Trophoblast cell (in vitro differentiated cells and primary cell): ENCODE measurements around the gene SLC6A4.

ENCODE experiments used
- DNase-seq, 2 donors: peaks; one replicate each; pipeline ENCODE4 v3.0.0-alpha.2; 2016
- H2AFZ ChIP-seq: 2 replicates; pipeline ENCODE4 v1.6.1; 2013; ENCODE audit warnings: low read length, moderate library complexity, mild to moderate bottlenecking; ENCODE audit not compliant: insufficient read depth, poor library complexity
- H2AK5ac ChIP-seq: 2 replicates; pipeline ENCODE4 v1.6.1; 2013; ENCODE audit warnings: mild to moderate bottlenecking, low read length
- H2BK120ac ChIP-seq: 2 replicates; pipeline ENCODE4 v1.6.1; 2013; ENCODE audit warnings: low read length, mild to moderate bottlenecking, moderate library complexity; ENCODE audit not compliant: insufficient read depth, poor library complexity
- H2BK12ac ChIP-seq: 2 replicates; pipeline ENCODE4 v1.6.1; 2013; ENCODE audit warnings: mild to moderate bottlenecking, low read length, moderate library complexity
- H2BK5ac ChIP-seq: 2 replicates; pipeline ENCODE4 v1.6.1; 2013; ENCODE audit warnings: low read length, low read depth, moderate library complexity, mild to moderate bottlenecking; ENCODE audit not compliant: poor library complexity
- H3K14ac ChIP-seq: 2 replicates; pipeline ENCODE4 v1.6.1; 2013; ENCODE audit warnings: mild to moderate bottlenecking, low read length
- H3K18ac ChIP-seq: 2 replicates; pipeline ENCODE4 v1.6.1; 2013; ENCODE audit warnings: mild to moderate bottlenecking, low read length
- H3K23ac ChIP-seq: 2 replicates; pipeline ENCODE4 v1.6.1; 2013; ENCODE audit warnings: low read length
- H3K27ac ChIP-seq: 2 replicates; pipeline ENCODE4 v1.5.1; 2013; ENCODE audit warnings: low read depth, mild to moderate bottlenecking, inconsistent platforms, low read length, moderate library complexity
- H3K27me3 ChIP-seq: 2 replicates; pipeline ENCODE4 v1.6.1; 2013; ENCODE audit warnings: inconsistent platforms, mild to moderate bottlenecking, low read length, moderate library complexity; ENCODE audit not compliant: insufficient read depth
- H3K36me3 ChIP-seq, 2 experiments: 1 replicate in 1 of 2; 2 replicates in 1 of 2; pipeline ENCODE4 v1.6.1; 2013; ENCODE audit warnings: low read length in 2 of 2, mild to moderate bottlenecking in 2 of 2, moderate library complexity in 1 of 2; ENCODE audit not compliant: insufficient read depth in 2 of 2, control insufficient read depth in 1 of 2
- H3K4ac ChIP-seq: 2 replicates; pipeline ENCODE4 v1.6.1; 2013; ENCODE audit warnings: low read depth, mild to moderate bottlenecking, low read length, moderate library complexity
- H3K4me1 ChIP-seq, 2 experiments: 1 replicate in 1 of 2; 2 replicates in 1 of 2; pipeline ENCODE4 v1.6.1; 2013; ENCODE audit warnings: low read length in 2 of 2, mild to moderate bottlenecking in 2 of 2, moderate library complexity in 1 of 2; ENCODE audit not compliant: insufficient read depth in 2 of 2, control insufficient read depth in 1 of 2
- H3K4me2 ChIP-seq: 2 replicates; pipeline ENCODE4 v1.6.1; 2013; ENCODE audit warnings: inconsistent platforms, mild to moderate bottlenecking, low read length, moderate library complexity
- H3K4me3 ChIP-seq: 2 replicates; pipeline ENCODE4 v1.5.1; 2013; ENCODE audit warnings: mild to moderate bottlenecking, low read depth, low read length, inconsistent platforms
- H3K79me1 ChIP-seq: one replicate; pipeline ENCODE4 v1.6.1; 2013; ENCODE audit warnings: low read length
- H3K79me2 ChIP-seq: 2 replicates; pipeline ENCODE4 v1.6.1; 2013; ENCODE audit warnings: low read length, mild to moderate bottlenecking; ENCODE audit not compliant: control insufficient read depth, insufficient read depth, poor library complexity
- H3K9ac ChIP-seq: 2 replicates; pipeline ENCODE4 v1.6.1; 2013; ENCODE audit warnings: mild to moderate bottlenecking, low read length
- H3K9me3 ChIP-seq: 2 replicates; pipeline ENCODE4 v1.6.1; 2013; ENCODE audit warnings: low read depth, mild to moderate bottlenecking, control low read depth, inconsistent platforms, low read length; ENCODE audit not compliant: insufficient read depth
- H4K12ac ChIP-seq: 2 replicates; pipeline ENCODE4 v1.6.1; 2013; ENCODE audit warnings: low read depth, mild to moderate bottlenecking, low read length, moderate library complexity
- H4K8ac ChIP-seq: 2 replicates; pipeline ENCODE4 v1.6.1; 2013; ENCODE audit warnings: low read depth, mild to moderate bottlenecking, low read length, moderate library complexity
- H4K91ac ChIP-seq: one replicate; pipeline ENCODE4 v1.6.1; 2013; ENCODE audit warnings: low read depth, mild to moderate bottlenecking, low read length, moderate library complexity
- WGBS: extraction: QIAGEN DNeasy Blood & Tissue Kit; methylation state at CpG from one replicate; pipeline ENCODE4 v1.1.7; 2013; ENCODE audit warnings: missing lambda C conversion rate; ENCODE audit not compliant: insufficient read length, insufficient coverage; ENCODE audit errors: extremely low coverage; 5-methylcytosine and 5-hydroxymethylcytosine counted together

SLC6A4 gene

GRCh38 chr17:30237296-30238002 lies 2.0 kb upstream of the SLC6A4 start:
- Histone ChIP-seq H3K23ac (no peak overlapping the region), H2AFZ (no peak overlapping the region), H3K4ac (no peak overlapping the region), H4K12ac (no peak overlapping the region), H3K18ac (no peak overlapping the region), H3K4me3 (no peak overlapping the region), H3K14ac (no peak overlapping the region), H4K8ac (no peak overlapping the region), H3K9ac (no peak overlapping the region), H3K79me2 (no peaks in the 10 kb centered on the region), H3K27me3 (peaks cover 15% of the 10 kb centered on the region), H3K4me2 (peak overlapping the region; percentile 25), H2AK5ac (no peak overlapping the region), H4K91ac (no peak overlapping the region), H2BK120ac (no peak overlapping the region), H2BK5ac (no peak overlapping the region), H3K27ac (no peak overlapping the region), H3K36me3 (no peaks in the 10 kb centered on the region), H3K9me3 (peaks cover 18% of the 10 kb centered on the region), H3K4me1 (peaks cover 19 to 27% of the 10 kb centered on the region in 2 experiments), H3K79me1 (no peaks in the 10 kb centered on the region), H2BK12ac (no peak overlapping the region)
- DNase-seq, result no peak
- WGBS, result no CpG with 5 or more reads among the region's 21 CpGs

GRCh38 chr17:30236766-30237165 lies 1.3 kb upstream of the SLC6A4 start:
- Histone ChIP-seq H2AK5ac (no peak overlapping the region), H3K4me2 (peak overlapping the region; percentile 38), H3K4ac (no peak overlapping the region), H3K27me3 (peaks cover 15% of the 10 kb centered on the region), H2BK12ac (no peak overlapping the region), H3K79me1 (no peaks in the 10 kb centered on the region), H4K12ac (no peak overlapping the region), H3K9me3 (peaks cover 18% of the 10 kb centered on the region), H3K79me2 (no peaks in the 10 kb centered on the region), H3K4me1 (peaks cover 19 to 27% of the 10 kb centered on the region in 2 experiments), H4K91ac (no peak overlapping the region), H3K9ac (no peak overlapping the region), H3K14ac (no peak overlapping the region), H3K4me3 (no peak overlapping the region), H2BK5ac (no peak overlapping the region), H3K18ac (no peak overlapping the region), H3K23ac (no peak overlapping the region), H2AFZ (no peak overlapping the region), H3K27ac (no peak overlapping the region), H3K36me3 (no peaks in the 10 kb centered on the region), H4K8ac (no peak overlapping the region), H2BK120ac (no peak overlapping the region)
- no CpG with 5 or more reads among the region's 20 CpGs for WGBS
- DNase-seq, result peak; percentile 74 to 80

- no peak overlapping the region for H3K18ac ChIP-seq
- peaks cover 18% of the 10 kb centered on the region for H3K9me3 ChIP-seq
- no peaks in the 10 kb centered on the region for H3K79me2 ChIP-seq
- no CpG with 5 or more reads among the region's 10 CpGs for WGBS
- no peak overlapping the region for H4K12ac ChIP-seq
- no peak overlapping the region for H4K91ac ChIP-seq
- H3K4me1 ChIP-seq, result peaks cover 19 to 27% of the 10 kb centered on the region in 2 experiments
- peaks cover 15% of the 10 kb centered on the region for H3K27me3 ChIP-seq
- peak overlapping the region; percentile 87 for H3K4me2 ChIP-seq
- H2AFZ ChIP-seq, result peak overlapping the region; percentile 2
- no peak overlapping the region for H4K8ac ChIP-seq
- H3K4ac ChIP-seq, result no peak overlapping the region
- no peaks in the 10 kb centered on the region for H3K36me3 ChIP-seq
- DNase-seq, result peak in 1 of 2 donors; percentile 15
- H3K23ac ChIP-seq, result no peak overlapping the region
- no peak overlapping the region for H2BK120ac ChIP-seq
- H3K79me1 ChIP-seq, result no peaks in the 10 kb centered on the region
- no peak overlapping the region for H3K14ac ChIP-seq
- no peak overlapping the region for H2BK12ac ChIP-seq
- H2AK5ac ChIP-seq, result no peak overlapping the region
- H2BK5ac ChIP-seq, result no peak overlapping the region
- H3K4me3 ChIP-seq, result no peak overlapping the region
- no peak overlapping the region for H3K27ac ChIP-seq
- no peak overlapping the region for H3K9ac ChIP-seq
Measured at GRCh38 chr17:30236297-30236624, 764 bp upstream of the SLC6A4 start.

- peaks cover 12% of the 10 kb centered on the region for H3K9me3 ChIP-seq
- H3K36me3 ChIP-seq, result no peaks in the 10 kb centered on the region
- H3K23ac ChIP-seq, result no peak overlapping the region
- no peaks in the 10 kb centered on the region for H3K79me2 ChIP-seq
- peaks cover 15% of the 10 kb centered on the region for H3K27me3 ChIP-seq
- H4K91ac ChIP-seq, result no peak overlapping the region
- no peaks in the 10 kb centered on the region for H3K79me1 ChIP-seq
- H3K14ac ChIP-seq, result no peak overlapping the region
- H2BK5ac ChIP-seq, result no peak overlapping the region
- H3K4me2 ChIP-seq, result peak overlapping the region; percentile 87
- no peak overlapping the region for H3K18ac ChIP-seq
- no CpG with 5 or more reads among the region's 12 CpGs for WGBS
- H3K4ac ChIP-seq, result no peak overlapping the region
- H3K4me3 ChIP-seq, result no peak overlapping the region
- H3K9ac ChIP-seq, result no peak overlapping the region
- DNase-seq, result peak in 1 of 2 donors; percentile 31
- no peak overlapping the region for H4K8ac ChIP-seq
- H3K4me1 ChIP-seq, result peaks cover 19 to 27% of the 10 kb centered on the region in 2 experiments
- no peak overlapping the region for H2AK5ac ChIP-seq
- H2BK12ac ChIP-seq, result no peak overlapping the region
- no peak overlapping the region for H4K12ac ChIP-seq
- H3K27ac ChIP-seq, result no peak overlapping the region
- no peak overlapping the region for H2AFZ ChIP-seq
- no peak overlapping the region for H2BK120ac ChIP-seq
Measured at GRCh38 chr17:30234964-30235363, 533 bp downstream of the SLC6A4 start.
